HepG2 (cell line): ENCODE results near the gene MTARC1. TPM values are rescaled to one million over a fixed set of nuclear protein-coding genes. Genes with fewer than 3 reads are reported as not detected.

Experiments
- ATM ChIP-seq: fragments of 450-650 bp; IDR thresholded peaks from 2 replicates; pipeline ENCODE4 v1.7.1; 2017; ENCODE audit warnings: mild to moderate bottlenecking, borderline replicate concordance
- CBX2 ChIP-seq, 2 experiments: fragments of 200-600 bp in 1 of 2; sonication (generic); formaldehyde crosslinking in 1 of 2; IDR thresholded peaks; 2 replicates each; pipeline versions ENCODE4 v1.7.0 to v1.8.1; 2018 to 2022; ENCODE audit warnings: low read depth in 2 of 2, low read length in 1 of 2, mild to moderate bottlenecking in 1 of 2, missing genetic modification reagents in 1 of 2
- CEBPG ChIP-seq: IDR thresholded peaks from 2 replicates; pipeline ENCODE4 v1.6.1; 2016
- CREB1 ChIP-seq, 2 experiments: fragments of 450-650 bp in 1 of 2; IDR thresholded peaks; 2 replicates each; pipeline ENCODE4 v1.6.1; 2016 to 2017; ENCODE audit warnings: control low read depth in 1 of 2, mild to moderate bottlenecking in 1 of 2, missing compliant biosample characterization in 1 of 2, missing genetic modification characterization in 1 of 2
- JUNB ChIP-seq: sonication (generic); formaldehyde crosslinking; IDR thresholded peaks from 2 replicates; pipeline ENCODE4 v1.8.0; 2022; ENCODE audit warnings: missing genetic modification reagents, mild to moderate bottlenecking, borderline replicate concordance
- MTF1 ChIP-seq: sonication (generic); formaldehyde crosslinking; IDR thresholded peaks from 2 replicates; pipeline ENCODE4 v1.5.0; 2020; ENCODE audit warnings: missing genetic modification reagents
- PRPF4 ChIP-seq: fragments of 200-400 bp; formaldehyde crosslinking; IDR thresholded peaks from 2 replicates; pipeline ENCODE4 v1.6.1; 2016; ENCODE audit warnings: low read length, low read depth; ENCODE audit not compliant: poor library complexity, severe bottlenecking
- REPIN1 ChIP-seq: sonication (generic); formaldehyde crosslinking; IDR thresholded peaks from 2 replicates; pipeline ENCODE4 v1.8.0; 2022; ENCODE audit warnings: missing genetic modification reagents, low read depth, mild to moderate bottlenecking, borderline replicate concordance
- RFXAP ChIP-seq: sonication (generic); formaldehyde crosslinking; IDR thresholded peaks from 2 replicates; pipeline ENCODE4 v1.4.0; 2020; ENCODE audit warnings: missing genetic modification reagents, borderline replicate concordance
- SATB2 ChIP-seq: sonication (generic); formaldehyde crosslinking; IDR thresholded peaks from 2 replicates; pipeline ENCODE4 v1.5.0; 2020; ENCODE audit warnings: missing genetic modification reagents
- TOE1 ChIP-seq: sonication (generic); formaldehyde crosslinking; IDR thresholded peaks from 2 replicates; pipeline ENCODE4 v1.4.0; 2020; ENCODE audit warnings: mild to moderate bottlenecking, missing genetic modification reagents
- ZFP36 ChIP-seq: fragments of 150-350 bp; IDR thresholded peaks from 2 replicates; pipeline ENCODE4 v1.6.1; 2018; ENCODE audit warnings: borderline replicate concordance, low read length, low read depth; ENCODE audit not compliant: partially characterized antibody
- ZNF180 ChIP-seq: sonication (generic); formaldehyde crosslinking; IDR thresholded peaks from 2 replicates; pipeline ENCODE4 v1.4.0; 2020; ENCODE audit warnings: low read depth, missing genetic modification reagents, borderline replicate concordance
- ZNF235 ChIP-seq: sonication (generic); formaldehyde crosslinking; IDR thresholded peaks from 2 replicates; pipeline ENCODE4 v1.8.1; 2023; ENCODE audit warnings: mild to moderate bottlenecking, missing genetic modification reagents, borderline replicate concordance
- ZNF264 ChIP-seq: sonication (generic); formaldehyde crosslinking; IDR thresholded peaks from 2 replicates; pipeline ENCODE4 v1.4.0; 2020; ENCODE audit warnings: missing genetic modification reagents
- ZNF431 ChIP-seq: sonication (generic); formaldehyde crosslinking; IDR thresholded peaks from 2 replicates; pipeline ENCODE4 v1.9.0; 2022; ENCODE audit warnings: missing genetic modification reagents, low read depth, mild to moderate bottlenecking, borderline replicate concordance
- ZNF546 ChIP-seq: sonication (generic); formaldehyde crosslinking; conservative IDR thresholded peaks from 2 replicates; pipeline ENCODE4 v1.8.1; 2023; ENCODE audit warnings: mild to moderate bottlenecking, missing genetic modification reagents
- ZNF562 ChIP-seq: sonication (generic); formaldehyde crosslinking; IDR thresholded peaks from 2 replicates; pipeline ENCODE4 v1.8.0; 2022; ENCODE audit warnings: missing genetic modification reagents, borderline replicate concordance
- ZNF564 ChIP-seq: sonication (generic); formaldehyde crosslinking; IDR thresholded peaks from 2 replicates; pipeline ENCODE4 v1.8.1; 2023; ENCODE audit warnings: mild to moderate bottlenecking, missing genetic modification reagents
- ZNF570 ChIP-seq: sonication (generic); formaldehyde crosslinking; IDR thresholded peaks from 2 replicates; pipeline ENCODE4 v1.4.0; 2020; ENCODE audit warnings: mild to moderate bottlenecking, missing genetic modification reagents, borderline replicate concordance
- ZNF605 ChIP-seq: sonication (generic); formaldehyde crosslinking; IDR thresholded peaks from 2 replicates; pipeline ENCODE4 v1.8.0; 2022; ENCODE audit warnings: mild to moderate bottlenecking, missing genetic modification reagents
- ZNF644 ChIP-seq: IDR thresholded peaks from 2 replicates; pipeline ENCODE4 v1.6.1; 2016; ENCODE audit warnings: low read depth
- ZNF790 ChIP-seq: sonication (generic); formaldehyde crosslinking; IDR thresholded peaks from 2 replicates; pipeline ENCODE4 v1.8.0; 2022; ENCODE audit warnings: missing genetic modification reagents, mild to moderate bottlenecking, borderline replicate concordance
- polyA plus RNA-seq, 8 experiments: library from polyadenylated mRNA; depleted of rRNA in 3 of 8; stranded (reverse) in 7 of 8; unstranded in 1 of 8; fragments of >200 nt; fragmentation: Illumina TruSeq in 4 of 8; extraction: Trizol in 4 of 8; gene quantifications; 2 replicates each; pipeline versions ENCODE4 v1.2.1 to v1.2.3, GENCODE V29; 2011 to 2016; ENCODE audit warnings: low read depth in 4 of 8, missing spikeins in 1 of 8, mixed read lengths in 1 of 8; ENCODE audit not compliant: insufficient read depth in 1 of 8
- total RNA-seq, 5 experiments: library from RNA; depleted of rRNA; stranded (reverse); fragments of >200 nt; fragmentation: Illumina TruSeq; extraction: Trizol; gene quantifications; 2 replicates each; pipeline ENCODE4 v1.2.3, GENCODE V29; 2016; ENCODE audit warnings: low read depth in 1 of 5
- TF ChIP-seq, protein P1 (sequence below): sonication (generic); formaldehyde crosslinking; IDR thresholded peaks from 2 replicates; pipeline ENCODE4 v1.4.0; 2020; ENCODE audit warnings: missing genetic modification reagents
- TF ChIP-seq, protein P2 (sequence below): sonication (generic); formaldehyde crosslinking; IDR thresholded peaks from 2 replicates; pipeline ENCODE4 v1.8.0; 2022; ENCODE audit warnings: missing genetic modification reagents, mild to moderate bottlenecking, inconsistent platforms, borderline replicate concordance
- TF ChIP-seq, protein P3 (sequence below): sonication (generic); formaldehyde crosslinking; IDR thresholded peaks from 2 replicates; pipeline ENCODE4 v1.8.0; 2022; ENCODE audit warnings: missing genetic modification reagents, low read depth, mild to moderate bottlenecking, borderline replicate concordance

MTARC1 gene
- total and polyA plus RNA-seq, 2 of the 13 experiments (the other 11 are each of a cell fraction or from before 2014, with no cell fraction given), result 19.4 to 106 TPM

DNA sequence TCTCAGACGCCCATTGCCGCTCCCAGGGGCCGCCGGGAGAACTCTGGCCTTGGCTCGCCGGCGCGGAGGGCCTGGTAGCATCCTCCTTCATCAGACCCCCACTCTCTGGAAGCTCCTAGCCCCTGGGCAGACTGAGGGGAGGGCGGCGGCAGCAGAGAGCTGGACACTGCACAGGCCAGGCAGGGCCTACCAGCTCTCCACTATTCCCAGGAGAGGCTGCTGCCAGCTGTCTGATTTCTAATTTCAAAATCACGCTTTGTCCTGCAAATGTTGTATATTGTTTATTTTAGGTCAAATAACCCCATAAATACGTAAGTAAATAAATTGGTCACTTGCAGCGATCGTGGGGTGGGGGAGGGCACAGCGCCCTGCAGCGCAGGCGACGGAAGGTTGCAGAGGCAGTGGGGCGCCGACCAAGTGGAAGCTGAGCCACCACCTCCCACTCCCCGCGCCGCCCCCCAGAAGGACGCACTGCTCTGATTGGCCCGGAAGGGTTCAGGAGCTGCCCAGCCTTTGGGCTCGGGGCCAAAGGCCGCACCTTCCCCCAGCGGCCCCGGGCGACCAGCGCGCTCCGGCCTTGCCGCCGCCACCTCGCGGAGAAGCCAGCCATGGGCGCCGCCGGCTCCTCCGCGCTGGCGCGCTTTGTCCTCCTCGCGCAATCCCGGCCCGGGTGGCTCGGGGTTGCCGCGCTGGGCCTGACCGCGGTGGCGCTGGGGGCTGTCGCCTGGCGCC is at the start of gene MTARC1 (continued):
- TF ChIP-seq ZNF570 (CRISPR knock-in tag), result 0 out of 2 replicates have a peak, but pooled peaks have one; percentile 39
- peak; percentile 47 for TF ChIP-seq ZNF264
- 0 out of 2 replicates have a peak, but pooled peaks have one; percentile 12 for TF ChIP-seq TOE1
- TF ChIP-seq ZNF235 (CRISPR knock-in tag), result peak; percentile 60; the same call in 1 of the 2 replicates
- TF ChIP-seq, protein P1, sequence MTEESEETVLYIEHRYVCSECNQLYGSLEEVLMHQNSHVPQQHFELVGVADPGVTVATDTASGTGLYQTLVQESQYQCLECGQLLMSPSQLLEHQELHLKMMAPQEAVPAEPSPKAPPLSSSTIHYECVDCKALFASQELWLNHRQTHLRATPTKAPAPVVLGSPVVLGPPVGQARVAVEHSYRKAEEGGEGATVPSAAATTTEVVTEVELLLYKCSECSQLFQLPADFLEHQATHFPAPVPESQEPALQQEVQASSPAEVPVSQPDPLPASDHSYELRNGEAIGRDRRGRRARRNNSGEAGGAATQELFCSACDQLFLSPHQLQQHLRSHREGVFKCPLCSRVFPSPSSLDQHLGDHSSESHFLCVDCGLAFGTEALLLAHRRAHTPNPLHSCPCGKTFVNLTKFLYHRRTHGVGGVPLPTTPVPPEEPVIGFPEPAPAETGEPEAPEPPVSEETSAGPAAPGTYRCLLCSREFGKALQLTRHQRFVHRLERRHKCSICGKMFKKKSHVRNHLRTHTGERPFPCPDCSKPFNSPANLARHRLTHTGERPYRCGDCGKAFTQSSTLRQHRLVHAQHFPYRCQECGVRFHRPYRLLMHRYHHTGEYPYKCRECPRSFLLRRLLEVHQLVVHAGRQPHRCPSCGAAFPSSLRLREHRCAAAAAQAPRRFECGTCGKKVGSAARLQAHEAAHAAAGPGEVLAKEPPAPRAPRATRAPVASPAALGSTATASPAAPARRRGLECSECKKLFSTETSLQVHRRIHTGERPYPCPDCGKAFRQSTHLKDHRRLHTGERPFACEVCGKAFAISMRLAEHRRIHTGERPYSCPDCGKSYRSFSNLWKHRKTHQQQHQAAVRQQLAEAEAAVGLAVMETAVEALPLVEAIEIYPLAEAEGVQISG, result peak; percentile 61; the same call in 1 of the 2 replicates
- TF ChIP-seq RFXAP, result peak; percentile 56; the same call in 1 of the 2 replicates
- no peak for TF ChIP-seq SATB2 (CRISPR knock-in tag)
- TF ChIP-seq ZNF562 (CRISPR knock-in tag), result no peak
- TF ChIP-seq ATM, result no peak
- TF ChIP-seq ZNF564, result peak; percentile 80
- TF ChIP-seq, protein P2, sequence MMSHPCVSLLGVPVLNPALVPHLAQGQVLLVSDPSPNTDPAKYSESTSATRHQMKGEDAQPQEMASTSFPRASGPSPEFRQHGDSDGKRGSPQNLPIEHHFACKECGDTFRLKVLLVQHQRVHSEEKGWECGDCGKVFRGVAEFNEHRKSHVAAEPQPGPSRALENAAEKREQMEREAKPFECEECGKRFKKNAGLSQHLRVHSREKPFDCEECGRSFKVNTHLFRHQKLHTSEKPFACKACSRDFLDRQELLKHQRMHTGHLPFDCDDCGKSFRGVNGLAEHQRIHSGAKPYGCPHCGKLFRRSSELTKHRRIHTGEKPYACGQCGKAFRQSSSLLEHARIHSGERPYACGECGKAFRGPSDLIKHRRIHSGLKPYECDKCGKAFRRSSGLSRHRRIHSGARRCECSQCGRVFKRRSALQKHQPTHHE (CRISPR knock-in tag), result no peak
- peak; percentile 19; the same call in 1 of the 2 replicates for TF ChIP-seq CEBPG (CRISPR knock-in tag)
- TF ChIP-seq, protein P3, sequence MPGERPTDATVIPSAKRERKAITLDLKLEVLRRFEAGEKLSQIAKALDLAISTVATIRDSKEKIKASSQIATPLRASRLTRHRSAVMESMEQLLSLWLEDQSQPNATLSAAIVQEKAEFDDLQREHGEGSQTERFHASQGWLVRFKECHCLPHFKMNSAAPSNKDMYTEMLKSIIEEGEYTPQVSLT (CRISPR knock-in tag), result no peak
- TF ChIP-seq CBX2 (IDR thresholded peaks at IDR 0.05; ENCODE audit: low read depth, low read length), result no peak
- TF ChIP-seq CBX2 (CRISPR knock-in tag; IDR thresholded peaks at IDR 0.05; ENCODE audit: low read depth), result no peak
- no peak for TF ChIP-seq ZNF605
- TF ChIP-seq ZFP36, result no peak
- no peak for TF ChIP-seq ZNF644
- TF ChIP-seq ZNF790, result no peak
- no peak for TF ChIP-seq CREB1 (IDR thresholded peaks at IDR 0.05)
- no peak for TF ChIP-seq CREB1 (CRISPR knock-in tag; IDR thresholded peaks at IDR 0.05)
- no peak for TF ChIP-seq MTF1 (CRISPR knock-in tag)
- TF ChIP-seq ZNF546 (CRISPR knock-in tag), result no peak
- TF ChIP-seq ZNF431 (CRISPR knock-in tag), result peak; percentile 57; the same call in 1 of the 2 replicates
- TF ChIP-seq PRPF4, result no peak
- no peak for TF ChIP-seq REPIN1
- no peak for TF ChIP-seq JUNB (CRISPR knock-in tag)
- TF ChIP-seq ZNF180 (CRISPR knock-in tag), result no peak
